ENCODE results near the gene NCKAP5.

The NCKAP5 gene

GRCh38 chr2:133173224-133173623 lies 395.0 kb downstream of the NCKAP5 start:
- in situ Hi-C loops (cut with MboI; ENCODE audit: low sequenced_read_pairs), result no loop called here

DNA sequence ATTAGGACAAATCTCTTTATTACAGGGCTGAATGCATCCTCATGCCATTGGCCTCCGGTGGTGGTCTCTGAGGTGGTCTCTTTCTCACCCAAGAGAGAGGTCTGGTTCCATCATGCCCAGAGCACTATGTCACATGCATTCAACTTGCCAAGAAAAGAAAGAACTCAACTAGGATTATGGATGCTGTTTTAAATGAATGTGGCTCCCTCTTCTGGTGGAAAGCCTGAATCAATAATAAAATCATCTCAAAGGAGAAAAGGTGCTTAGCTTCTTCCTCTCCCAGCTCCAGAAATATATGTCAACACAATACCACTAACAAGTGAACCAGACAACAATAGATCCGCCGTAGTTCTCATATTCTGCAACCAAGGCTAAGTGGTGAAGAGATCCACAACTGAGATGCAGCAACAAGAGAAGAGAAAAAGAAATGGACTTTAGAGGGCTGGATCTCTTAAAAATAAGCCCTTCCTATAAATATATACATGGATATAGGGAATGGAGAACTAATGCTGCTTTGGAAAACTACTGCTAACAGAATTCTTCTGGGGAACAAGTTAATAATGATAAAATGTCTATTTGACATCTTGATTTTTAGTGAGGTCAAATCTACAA lies 396.8 kb downstream of the NCKAP5 start:
- in situ Hi-C loops (cut with MboI; ENCODE audit: low sequenced_read_pairs), result no loop called here

GRCh38 chr2:133169274-133169912 lies 398.9 kb downstream of the NCKAP5 start:
- in situ Hi-C loops (cut with MboI; ENCODE audit: low sequenced_read_pairs), result no loop called here

GRCh38 chr2:133167990-133168389 lies 400.3 kb downstream of the NCKAP5 start:
- in situ Hi-C loops (cut with MboI; ENCODE audit: low sequenced_read_pairs), result no loop called here

DNA sequence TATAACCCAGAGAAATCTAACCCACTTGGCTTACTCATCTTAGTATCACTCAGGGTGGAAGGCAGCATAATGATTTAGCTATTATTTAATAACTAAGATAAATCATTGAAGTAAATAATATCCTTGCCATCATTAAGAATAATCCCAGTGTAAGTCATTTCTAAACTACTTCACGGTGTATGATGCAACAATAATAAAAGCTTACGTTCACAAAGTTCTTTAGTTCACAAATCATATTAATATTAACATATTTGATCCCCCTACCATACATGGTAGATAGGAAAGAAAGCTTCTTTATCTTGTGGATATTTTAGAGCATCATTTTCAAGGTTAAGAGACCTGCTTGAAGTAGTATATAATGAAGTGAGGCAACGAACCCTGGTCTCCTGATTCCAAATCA lies 401.0 kb downstream of the NCKAP5 start:
- in situ Hi-C loops (cut with MboI; ENCODE audit: low sequenced_read_pairs), result no loop called here

DNA sequence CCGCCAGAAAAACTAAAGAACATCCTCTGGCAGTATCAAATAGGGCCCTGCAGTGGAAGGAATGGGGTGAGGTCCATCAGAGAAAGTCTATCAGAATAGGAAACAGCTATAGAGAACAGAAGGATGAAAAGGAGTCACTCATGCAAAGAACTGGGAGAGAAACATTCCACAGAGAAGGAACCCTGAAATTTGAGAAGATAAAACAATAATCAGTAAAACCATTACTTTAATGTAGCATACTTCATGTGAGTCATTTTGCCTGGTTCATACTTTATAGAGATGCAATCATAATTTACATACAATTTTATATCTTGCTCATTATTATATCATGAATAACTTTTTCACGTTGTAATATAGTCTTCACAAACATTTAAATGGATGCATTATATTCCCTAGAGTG lies 402.2 kb downstream of the NCKAP5 start:
- in situ Hi-C loops (cut with MboI; ENCODE audit: low sequenced_read_pairs), result no loop called here

- in situ Hi-C loops (cut with MboI; ENCODE audit: low sequenced_read_pairs), result no loop called here
These were observed 405.2 kb downstream of the NCKAP5 start for GRCh38 chr2:133163111-133163510.

GRCh38 chr2:133158442-133158841 lies 409.8 kb downstream of the NCKAP5 start:
- in situ Hi-C loops (cut with MboI; ENCODE audit: low sequenced_read_pairs), result no loop called here

DNA sequence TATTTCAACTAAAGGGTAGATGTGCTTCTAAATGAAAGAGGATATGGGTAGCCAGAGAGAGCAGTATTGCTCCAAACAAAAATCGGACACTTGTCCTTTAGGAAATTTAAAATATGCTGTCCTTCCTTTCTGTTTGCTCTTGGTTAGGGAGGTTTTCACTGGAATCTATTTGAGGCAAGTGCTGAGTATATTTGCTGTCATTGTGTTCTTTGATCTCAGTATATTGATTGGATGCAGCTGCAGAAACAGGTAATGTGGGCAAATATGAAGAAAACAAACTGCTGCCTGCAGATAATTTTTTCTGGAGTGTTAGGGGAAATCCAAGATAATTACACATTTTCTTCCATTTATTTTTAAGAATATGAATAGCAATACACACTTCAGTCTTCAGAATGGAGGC lies 410.2 kb downstream of the NCKAP5 start:
- in situ Hi-C loops (cut with MboI; ENCODE audit: low sequenced_read_pairs), result no loop called here

- in situ Hi-C loops (cut with MboI; ENCODE audit: low sequenced_read_pairs), result no loop called here
These were observed 411.1 kb downstream of the NCKAP5 start for GRCh38 chr2:133157141-133157540.

DNA sequence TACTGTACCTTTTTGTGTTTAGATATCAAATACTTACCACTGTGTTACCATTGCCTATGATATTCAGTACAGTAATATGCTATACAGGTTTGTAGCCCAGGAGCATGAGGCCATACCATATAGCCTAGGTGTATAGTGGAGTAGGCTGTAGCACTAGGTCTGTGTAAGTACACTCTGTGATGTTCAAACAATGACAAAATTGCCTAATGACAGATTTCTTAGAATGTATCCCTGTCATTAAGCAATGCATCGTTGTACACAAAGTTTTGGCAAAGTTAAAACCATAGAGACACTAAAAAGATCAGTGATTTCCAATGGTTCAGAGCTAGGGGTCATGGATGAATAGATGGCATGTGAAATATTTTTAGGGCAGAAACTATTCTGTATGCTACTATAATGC lies 415.5 kb downstream of the NCKAP5 start:
- in situ Hi-C loops (cut with MboI; ENCODE audit: low sequenced_read_pairs), result no loop called here

GRCh38 chr2:133148187-133148586 lies 420.1 kb downstream of the NCKAP5 start:
- in situ Hi-C loops (cut with MboI; ENCODE audit: low sequenced_read_pairs), result no loop called here

DNA sequence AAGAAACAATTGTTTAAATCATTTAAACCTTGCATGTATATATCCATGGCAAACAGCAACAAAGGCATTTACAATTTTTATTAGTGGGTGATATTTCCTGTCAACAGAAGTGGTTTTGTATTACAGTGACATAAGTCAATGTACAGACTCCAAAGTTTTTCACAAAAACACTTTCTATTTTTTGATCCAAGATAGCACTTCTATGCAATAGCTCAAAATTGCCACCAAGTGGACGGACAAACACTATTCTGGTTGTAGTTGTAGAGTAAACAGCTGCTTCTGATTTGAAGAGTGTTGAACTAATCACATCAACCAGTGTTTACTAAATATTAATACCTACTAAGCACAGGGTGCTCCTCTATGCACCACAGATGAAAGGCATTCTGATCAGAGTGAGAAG lies 421.4 kb downstream of the NCKAP5 start:
- in situ Hi-C loops (cut with MboI; ENCODE audit: low sequenced_read_pairs), result no loop called here

- in situ Hi-C loops (cut with MboI; ENCODE audit: low sequenced_read_pairs), result no loop called here
These were observed 424.6 kb downstream of the NCKAP5 start for GRCh38 chr2:133143645-133144044.

GRCh38 chr2:133142087-133142486 lies 426.2 kb downstream of the NCKAP5 start:
- in situ Hi-C loops (cut with MboI; ENCODE audit: low sequenced_read_pairs), result no loop called here

DNA sequence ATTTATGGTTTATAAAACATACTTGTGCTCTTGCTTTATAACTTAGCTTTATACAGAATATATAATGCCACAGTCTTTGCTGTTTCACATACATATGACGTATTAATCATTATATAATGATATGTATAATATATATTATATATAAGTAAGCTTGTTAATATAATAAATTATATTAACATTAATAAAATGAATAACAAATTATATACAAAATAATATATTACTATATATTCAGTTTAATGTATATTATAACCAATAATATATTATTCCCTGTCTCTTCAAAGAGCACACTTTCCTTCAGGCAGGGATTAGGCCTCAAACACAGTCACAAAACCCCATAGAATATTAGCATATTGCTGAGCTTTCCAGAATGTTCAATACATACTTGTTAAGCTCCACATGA lies 427.6 kb downstream of the NCKAP5 start:
- in situ Hi-C loops (cut with MboI; ENCODE audit: low sequenced_read_pairs), result no loop called here

DNA sequence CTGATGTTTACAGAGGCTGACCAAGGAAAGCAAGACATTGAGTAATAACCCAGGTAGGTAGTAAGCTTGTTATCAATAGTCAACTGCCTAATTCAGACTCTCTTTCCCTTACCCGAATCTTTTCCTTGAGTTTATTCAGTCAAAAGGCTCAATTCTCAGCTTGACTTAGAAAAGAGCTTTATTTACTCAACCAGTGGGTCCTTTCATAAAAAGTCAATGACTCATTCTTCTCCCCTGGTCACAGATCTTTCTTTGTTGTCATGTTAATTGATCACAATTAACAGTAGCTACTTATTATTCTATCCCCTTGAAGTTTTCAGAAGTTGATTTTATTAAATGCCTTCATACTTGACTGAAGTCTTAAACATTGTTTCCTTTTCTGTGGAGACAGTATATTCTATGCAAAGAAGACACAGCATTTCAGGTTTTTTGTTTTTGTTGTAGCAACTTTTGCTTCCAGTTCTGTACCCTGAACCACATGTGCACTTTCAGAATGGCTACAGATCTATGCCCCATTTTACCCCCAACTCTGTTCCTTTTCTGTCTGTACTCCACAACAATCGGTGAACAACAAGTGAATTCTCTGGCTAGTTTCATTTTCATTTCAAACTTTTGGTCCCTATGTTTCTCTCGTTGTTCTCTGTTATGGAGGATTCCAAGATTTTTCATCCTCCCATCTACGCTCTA lies 428.3 kb downstream of the NCKAP5 start:
- in situ Hi-C loops (cut with MboI; ENCODE audit: low sequenced_read_pairs), result no loop called here

DNA sequence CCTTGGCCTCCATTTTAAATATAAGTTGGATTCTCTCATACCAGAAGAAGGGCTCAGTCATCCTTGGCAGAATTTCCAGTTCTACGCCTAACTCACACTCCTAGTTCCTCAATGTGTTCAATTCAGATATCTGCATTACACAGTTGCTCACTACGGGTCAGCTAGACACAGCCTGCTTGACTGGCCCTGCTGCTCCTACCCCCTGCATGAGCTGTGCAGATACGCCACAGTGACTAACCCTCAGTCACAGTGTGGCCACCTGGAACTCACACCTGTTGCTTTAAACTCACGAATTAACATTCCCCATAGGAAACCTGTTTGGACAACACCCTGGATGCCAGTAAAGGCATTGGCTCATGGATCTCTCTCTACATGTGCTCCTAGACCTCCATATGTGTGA lies 429.6 kb downstream of the NCKAP5 start:
- in situ Hi-C loops (cut with MboI; ENCODE audit: low sequenced_read_pairs), result no loop called here

GRCh38 chr2:133135035-133135654 lies 433.1 kb downstream of the NCKAP5 start:
- in situ Hi-C loops (cut with MboI; ENCODE audit: low sequenced_read_pairs), result no loop called here

DNA sequence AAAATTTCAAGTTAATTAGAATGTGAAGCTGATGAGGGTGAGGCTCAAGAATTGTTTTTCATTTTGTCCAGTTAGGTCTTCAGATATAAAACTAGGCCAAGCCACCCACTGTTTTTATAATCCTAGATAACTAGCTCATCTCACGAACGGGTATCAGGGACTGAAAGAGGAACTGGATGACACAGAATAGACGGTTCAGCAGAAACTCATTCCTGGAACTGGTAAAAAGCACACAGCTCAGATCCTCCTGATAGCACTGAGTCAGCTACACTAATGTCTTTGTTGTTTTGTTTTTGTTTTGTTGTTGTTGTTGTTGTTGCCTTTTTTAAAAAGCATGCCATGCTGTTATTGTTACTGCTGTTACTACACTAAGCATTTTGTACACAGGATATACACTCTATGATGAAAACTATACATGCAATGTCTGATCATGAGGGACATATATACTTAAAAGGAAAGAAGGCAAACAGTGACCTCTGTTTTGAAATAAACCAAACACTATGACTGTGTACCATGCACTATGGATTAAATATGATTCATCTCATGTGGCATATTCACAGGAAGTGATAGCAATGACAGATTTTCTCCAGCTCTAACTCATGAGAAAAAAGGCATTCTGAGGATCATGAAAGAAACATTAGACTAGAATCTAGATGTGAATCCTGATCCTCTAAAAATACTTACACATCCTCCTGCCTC lies 437.6 kb downstream of the NCKAP5 start:
- in situ Hi-C loops (cut with MboI; ENCODE audit: low sequenced_read_pairs), result no loop called here

GRCh38 chr2:133124446-133124845 lies 443.8 kb downstream of the NCKAP5 start:
- in situ Hi-C loops (cut with MboI; ENCODE audit: low sequenced_read_pairs), result no loop called here
